Measurements from ENCODE around the gene PLA2G4C.

The PLA2G4C gene

GRCh38 chr19:48053076-48053475 is 57.5 kb downstream of the PLA2G4C start:
- DNase-seq: no peak

- peak in 1 of 5 experiments; percentile 6 for DNase-seq
Measured at GRCh38 chr19:48051335-48052033, 59.1 kb downstream of the PLA2G4C start.

- no peak for DNase-seq
Measured at GRCh38 chr19:48044561-48044960, 66.1 kb downstream of the PLA2G4C start.

- no peak for DNase-seq
Measured at GRCh38 chr19:48043675-48044258, 66.8 kb downstream of the PLA2G4C start, which contains the start of gene CABP5. CABP5 (minus strand) TSS chr19:48044079; CDS start chr19:48043922, 157 bp downstream.

- no peak for DNase-seq
Measured at GRCh38 chr19:48041877-48042580, 68.6 kb downstream of the PLA2G4C start.

GRCh38 chr19:48036765-48037164 is 73.9 kb downstream of the PLA2G4C start:
- DNase-seq: no peak

GRCh38 chr19:48033604-48034003 is 77.0 kb downstream of the PLA2G4C start:
- no peak for DNase-seq

GRCh38 chr19:48030073-48030472 is 80.5 kb downstream of the PLA2G4C start:
- no peak for DNase-seq

- DNase-seq: no peak
Measured at GRCh38 chr19:48029431-48029830, 81.2 kb downstream of the PLA2G4C start.

GRCh38 chr19:48025480-48025879 is 85.1 kb downstream of the PLA2G4C start:
- no peak for DNase-seq

- no peak for DNase-seq
Measured at GRCh38 chr19:48023518-48023917, 87.1 kb downstream of the PLA2G4C start.

GRCh38 chr19:48023011-48023410 is 87.6 kb downstream of the PLA2G4C start:
- no peak for DNase-seq

- no peak for DNase-seq
Measured at GRCh38 chr19:48020686-48021085, 89.9 kb downstream of the PLA2G4C start.

GRCh38 chr19:48010932-48011758 is 99.5 kb downstream of the PLA2G4C start:
- DNase-seq: no peak

- no peak for DNase-seq
Measured at GRCh38 chr19:48006762-48007161, 103.9 kb downstream of the PLA2G4C start.

- DNase-seq: no peak
Measured at GRCh38 chr19:48004236-48004635, 106.4 kb downstream of the PLA2G4C start.

- DNase-seq: no peak
Measured at GRCh38 chr19:48000846-48001245, 109.8 kb downstream of the PLA2G4C start.

- DNase-seq: no peak
Measured at GRCh38 chr19:47998800-47999199, 111.8 kb downstream of the PLA2G4C start.

Measured in T-helper 2 cell (primary cell).